Stimulated activated CD4-positive, alpha-beta T cell treated with anti-CD3 and anti-CD28 coated beads, Interleukin-1b, Interleukin-23, amount 100 ng/mL, for 48 hours (primary cell): ENCODE measurements around the gene SPRED2.

ENCODE experiments used
- DNase-seq: peaks from one replicate; pipeline ENCODE4 v3.0.0-alpha.2; 2020

The SPRED2 gene

GRCh38 chr2:65382776-65383357 is 49.5 kb downstream of the SPRED2 start:
- DNase-seq = peak; percentile 92

- DNase-seq = no peak
Measured at GRCh38 chr2:65382323-65382722, 50.1 kb downstream of the SPRED2 start.

DNA sequence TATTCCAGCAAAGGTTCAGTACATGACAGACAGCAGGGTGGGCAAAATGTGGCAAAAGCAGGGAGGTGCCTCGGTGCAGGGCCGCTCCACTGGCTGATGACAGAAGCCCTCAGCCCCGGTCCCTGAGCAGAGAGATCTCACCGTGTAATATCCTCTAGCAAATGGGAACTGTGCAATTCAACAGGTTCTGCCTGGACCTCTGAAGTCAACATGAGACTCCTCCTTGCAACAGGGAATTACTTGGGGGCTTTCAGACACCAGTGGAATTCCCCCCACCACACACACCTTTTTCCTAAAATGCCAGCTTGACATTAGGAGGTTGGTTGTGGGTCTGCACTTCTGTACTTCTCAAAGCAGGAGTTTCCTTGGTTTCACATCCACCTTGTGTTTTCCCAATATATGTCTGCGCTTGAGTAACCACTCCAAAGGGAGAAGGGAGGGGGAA is 50.8 kb downstream of the SPRED2 start:
- no peak for DNase-seq

- no peak for DNase-seq
Measured at GRCh38 chr2:65380255-65380654, 52.1 kb downstream of the SPRED2 start.

GRCh38 chr2:65379721-65380171 is 52.7 kb downstream of the SPRED2 start:
- no peak for DNase-seq

GRCh38 chr2:65379223-65379622 is 53.2 kb downstream of the SPRED2 start:
- DNase-seq = no peak

DNA sequence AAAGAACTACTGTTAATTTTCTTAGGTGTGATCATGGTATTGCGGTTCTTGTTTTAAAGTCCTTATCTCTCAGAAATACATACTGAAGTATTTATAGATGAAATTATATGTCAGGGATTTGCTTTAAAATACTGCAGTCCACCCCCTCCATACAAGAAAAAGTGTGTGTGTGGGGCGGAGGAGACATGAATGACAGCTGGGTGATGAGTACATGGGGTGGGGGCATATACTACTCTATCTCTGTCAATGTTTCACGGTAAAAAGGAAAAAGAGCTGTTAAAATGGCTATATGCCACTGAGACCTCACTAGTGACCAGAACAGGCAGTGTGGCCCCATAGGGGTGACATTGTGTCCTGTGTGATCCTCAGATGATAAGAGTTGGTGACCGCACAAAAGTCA is 54.1 kb downstream of the SPRED2 start:
- no peak for DNase-seq

GRCh38 chr2:65377556-65378192 is 54.7 kb downstream of the SPRED2 start:
- no peak for DNase-seq

DNA sequence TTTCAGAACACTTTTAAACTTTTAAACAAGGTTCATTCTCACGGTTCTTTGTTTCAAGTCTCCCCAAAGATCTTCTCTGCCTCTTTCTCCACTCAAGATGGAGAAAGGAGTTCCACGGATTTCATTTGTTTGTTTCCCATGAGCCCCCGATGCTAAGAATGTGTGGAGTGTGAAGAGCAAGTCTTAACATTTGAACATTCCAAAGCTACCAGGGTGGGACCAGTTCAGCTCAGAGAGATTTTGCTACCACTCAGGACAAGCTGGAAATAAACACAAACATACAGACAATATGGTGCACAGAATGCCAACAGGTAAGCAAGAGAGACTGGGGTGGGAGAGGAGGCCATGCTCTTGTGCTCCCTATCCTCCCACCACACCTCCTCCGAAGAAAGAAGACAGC is 56.7 kb downstream of the SPRED2 start:
- DNase-seq = no peak

DNA sequence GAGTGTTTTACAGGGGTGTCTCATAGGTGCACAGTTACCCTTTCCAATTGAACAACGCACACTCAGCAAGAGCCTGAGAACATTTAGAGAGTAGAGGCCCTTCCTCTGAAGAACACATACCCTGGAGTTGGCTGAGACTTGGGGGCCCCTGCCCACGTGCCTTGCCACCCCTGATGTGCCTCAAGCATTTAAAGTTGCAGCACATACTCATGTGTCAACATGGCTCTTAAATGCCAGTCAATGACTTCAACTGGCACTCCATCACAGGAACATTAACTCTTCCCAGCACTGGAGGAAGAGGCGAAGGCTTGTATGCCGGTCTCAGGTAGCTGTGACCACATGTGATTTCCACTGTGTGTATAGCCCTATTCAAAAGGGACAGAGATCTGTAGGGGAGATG is 57.4 kb downstream of the SPRED2 start:
- no peak for DNase-seq

DNA sequence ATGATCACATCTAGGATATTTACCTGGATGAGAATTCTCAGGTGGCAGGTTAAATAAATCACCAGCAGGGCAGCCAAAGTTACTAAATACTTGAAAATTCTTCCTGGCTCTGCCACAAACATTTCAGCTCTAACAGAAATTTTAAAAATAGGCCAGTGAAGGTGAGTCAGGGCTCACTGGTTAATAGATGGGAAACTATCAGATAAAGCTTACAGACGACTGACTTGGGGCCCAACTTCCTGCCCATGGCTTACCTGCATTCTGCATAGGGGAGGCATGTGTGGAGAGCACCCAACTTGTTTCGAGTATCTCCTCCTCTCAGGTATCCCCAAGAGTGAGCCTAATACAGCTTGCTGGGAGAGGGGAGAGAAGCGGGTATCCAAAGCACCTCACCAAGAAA is 57.8 kb downstream of the SPRED2 start:
- DNase-seq = no peak

DNA sequence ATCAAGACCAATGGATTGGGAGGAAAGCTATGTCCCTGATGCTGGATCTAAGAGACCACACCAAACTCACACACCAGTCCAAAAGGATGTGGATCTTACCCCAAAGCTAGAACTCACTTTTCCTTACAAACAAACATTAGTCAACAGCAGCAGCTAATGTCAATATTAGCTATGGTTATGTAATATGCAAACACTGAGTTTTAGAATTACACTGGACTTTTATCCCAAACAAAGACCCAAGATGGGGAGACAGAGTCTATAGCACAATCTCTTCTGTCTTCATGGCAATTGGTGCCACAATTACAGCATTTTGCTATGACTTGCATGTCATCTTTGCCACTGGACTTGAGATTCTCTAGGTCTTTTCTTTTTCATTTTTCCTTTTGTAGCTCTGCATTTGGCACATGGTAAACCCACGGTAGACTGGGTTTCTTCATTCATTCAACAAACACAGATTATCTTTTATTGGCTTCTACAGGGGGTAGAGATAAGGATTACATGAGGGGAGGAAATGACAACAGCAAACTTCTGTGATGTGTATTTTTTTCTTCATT is 59.0 kb downstream of the SPRED2 start:
- no peak for DNase-seq

- no peak for DNase-seq
Measured at GRCh38 chr2:65372619-65373018, 59.8 kb downstream of the SPRED2 start.

- no peak for DNase-seq
Measured at GRCh38 chr2:65371074-65371434, 61.3 kb downstream of the SPRED2 start.

- no peak for DNase-seq
Measured at GRCh38 chr2:65370387-65371073, 61.9 kb downstream of the SPRED2 start.

- DNase-seq = no peak
Measured at GRCh38 chr2:65369980-65370379, 62.4 kb downstream of the SPRED2 start.

- no peak for DNase-seq
Measured at GRCh38 chr2:65369574-65369973, 62.8 kb downstream of the SPRED2 start.

DNA sequence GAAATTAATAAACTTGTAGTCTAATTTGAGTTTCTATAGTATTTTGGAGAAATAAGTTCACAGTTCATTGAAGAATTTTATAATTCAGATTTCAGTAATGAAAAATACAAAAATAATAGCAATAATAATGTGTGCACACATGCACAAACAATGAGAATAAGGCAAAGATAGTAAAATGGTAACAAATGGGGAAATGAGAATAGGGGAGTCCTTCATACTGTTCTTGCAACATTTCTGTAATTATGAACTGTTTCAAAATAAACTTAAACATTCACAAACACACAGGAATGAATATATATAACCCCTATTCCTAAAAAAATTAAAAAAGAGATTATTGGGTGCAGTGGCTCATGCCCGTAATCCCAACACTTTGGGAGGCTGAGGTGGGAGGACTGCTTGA is 63.9 kb downstream of the SPRED2 start:
- DNase-seq = no peak

DNA sequence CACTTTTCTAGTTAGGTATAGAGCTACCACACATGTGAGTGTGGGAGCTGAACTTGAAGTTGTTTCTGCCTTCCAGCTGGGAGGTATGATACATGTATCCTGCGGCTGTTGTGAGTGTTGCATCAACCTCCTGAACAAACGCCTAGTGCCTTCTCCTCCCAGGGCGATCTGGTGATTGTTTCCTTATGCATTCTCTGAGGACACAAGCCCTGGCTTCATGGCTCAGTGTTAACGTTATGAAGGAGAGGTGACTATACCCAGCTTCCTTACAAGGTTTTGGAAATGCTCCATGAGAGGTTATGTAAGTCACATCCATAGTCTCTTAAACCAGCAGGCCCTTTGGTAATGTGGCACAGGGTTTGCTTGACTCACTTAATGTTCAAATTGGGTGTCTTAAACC is 64.9 kb downstream of the SPRED2 start:
- no peak for DNase-seq

DNA sequence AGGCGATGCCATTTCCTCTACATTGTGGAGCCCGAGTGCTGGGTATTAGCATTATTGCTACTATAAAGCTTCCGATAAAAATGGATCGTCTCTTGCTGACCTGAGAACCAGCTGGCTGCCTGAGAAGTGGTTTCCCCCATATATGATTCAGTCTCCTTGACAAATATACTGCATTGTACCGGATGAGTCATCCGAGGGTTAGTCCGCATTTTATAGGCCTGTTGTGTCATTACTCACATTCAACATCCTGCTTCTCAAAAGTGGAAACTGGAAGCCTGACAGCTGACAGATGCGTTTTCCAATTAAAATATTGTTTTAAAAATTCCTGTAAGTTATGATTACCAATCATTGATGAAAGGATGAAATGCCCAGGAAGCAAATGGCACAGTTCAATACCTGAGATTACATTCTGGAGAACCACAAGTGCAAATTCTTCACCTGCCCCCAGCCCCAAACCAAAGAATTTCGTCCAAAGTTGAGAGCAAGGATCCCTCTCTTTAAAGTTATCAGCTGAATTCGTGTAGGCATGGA is 65.7 kb downstream of the SPRED2 start:
- DNase-seq = peak; percentile 48

DNA sequence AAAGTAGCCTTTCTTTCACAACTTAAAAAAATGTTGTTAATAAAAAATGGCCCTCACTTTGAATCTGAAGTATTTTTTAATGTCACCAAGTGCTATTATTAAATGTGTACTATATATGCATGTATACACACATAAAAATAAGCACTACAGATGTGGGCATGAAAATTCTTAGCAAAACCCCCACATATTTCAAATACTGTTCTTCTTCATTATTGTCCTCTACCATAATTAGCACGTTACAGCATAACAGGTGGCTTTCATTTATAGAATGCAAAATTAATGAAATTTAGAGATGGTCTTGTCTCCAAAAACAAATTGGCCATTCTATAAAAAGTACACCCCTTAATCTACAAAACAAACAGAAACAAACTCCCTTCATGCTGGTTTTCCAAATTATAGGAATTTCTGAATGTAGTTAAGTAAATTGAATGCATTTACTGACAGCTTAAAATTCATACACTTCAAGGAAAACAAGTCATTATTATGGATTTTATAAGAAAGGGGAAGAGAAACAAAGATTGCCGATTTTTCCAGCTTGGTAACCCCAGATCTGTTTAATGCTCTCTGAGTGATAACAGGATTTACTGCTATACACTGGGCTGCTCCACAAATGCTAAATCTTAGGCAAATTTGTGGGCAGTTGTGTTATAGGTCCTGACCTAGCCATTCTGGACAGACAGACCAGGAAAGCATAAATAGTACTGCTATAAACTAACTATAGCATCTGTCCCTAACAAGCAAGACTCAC is 67.2 kb downstream of the SPRED2 start:
- DNase-seq = no peak

- no peak for DNase-seq
Measured at GRCh38 chr2:65363879-65364666, 68.3 kb downstream of the SPRED2 start.
